Common myeloid progenitor, CD34-positive (primary cell): Measurements from ENCODE around the gene ABCA2.

Experiments used
- CTCF ChIA-PET: fragments of 350-600 bp; sonication (Branson Sonifier 250); formaldehyde crosslinking; loops from one replicate; lab custom pipeline; 2021; ENCODE audit warnings: antibody characterized with exemption; lab: Charles Lee
- POLR2A ChIA-PET: fragments of 350-600 bp; sonication (Branson Sonifier 250); formaldehyde crosslinking; loops from one replicate; lab custom pipeline; 2021; ENCODE audit warnings: antibody characterized with exemption; lab: Charles Lee
- DNase-seq, 3 donors: peaks; one replicate each; pipeline versions ENCODE4 v3.0.0 to v3.0.0-alpha.2; 2013
- H3K27ac ChIP-seq, 2 experiments: 1 replicate in 1 of 2; 2 replicates in 1 of 2; pipeline ENCODE4 v1.7.0; 2013; ENCODE audit warnings: inconsistent platforms in 2 of 2, low read length in 2 of 2, mild to moderate bottlenecking in 2 of 2, low read depth in 1 of 2, moderate library complexity in 1 of 2; ENCODE audit not compliant: severe bottlenecking in 2 of 2, insufficient read depth in 1 of 2, poor library complexity in 1 of 2
- H3K27me3 ChIP-seq, 5 experiments: replicated peaks in 2 of 5; 1 replicate in 3 of 5; 2 replicates in 2 of 5; pipeline versions ENCODE4 v1.6.1 to v1.7.0; 2013; ENCODE audit warnings: low read length in 4 of 5, mild to moderate bottlenecking in 2 of 5, moderate library complexity in 2 of 5, inconsistent platforms in 1 of 5; ENCODE audit not compliant: insufficient read depth in 5 of 5, control insufficient read depth in 4 of 5
- H3K36me3 ChIP-seq, 4 experiments: 1 replicate in 2 of 4; 2 replicates in 2 of 4; pipeline versions ENCODE4 v1.6.1 to v1.7.0; 2013; ENCODE audit warnings: low read length in 3 of 4, control low read depth in 1 of 4, mild to moderate bottlenecking in 1 of 4; ENCODE audit not compliant: control insufficient read depth in 4 of 4, insufficient read depth in 4 of 4
- H3K4me1 ChIP-seq, 4 experiments: 1 replicate in 3 of 4; 2 replicates in 1 of 4; pipeline versions ENCODE4 v1.6.1 to v1.7.1; 2013; ENCODE audit warnings: low read length in 3 of 4, mild to moderate bottlenecking in 3 of 4, control low read depth in 1 of 4, inconsistent platforms in 1 of 4, moderate library complexity in 1 of 4; ENCODE audit not compliant: control insufficient read depth in 4 of 4, insufficient read depth in 4 of 4; ENCODE audit errors: control extremely low read depth in 1 of 4
- H3K4me3 ChIP-seq, 7 experiments: 1 replicate in 4 of 7; 2 replicates in 3 of 7; pipeline versions ENCODE4 v1.5.1 to v1.7.0; 2013; ENCODE audit warnings: mild to moderate bottlenecking in 7 of 7, low read length in 6 of 7, moderate library complexity in 6 of 7, inconsistent platforms in 2 of 7, low read depth in 2 of 7, control low read depth in 1 of 7; ENCODE audit not compliant: insufficient read depth in 4 of 7, control insufficient read depth in 1 of 7; ENCODE audit errors: extremely low read depth in 1 of 7
- H3K9me3 ChIP-seq, 5 experiments: 1 replicate in 4 of 5; 2 replicates in 1 of 5; pipeline versions ENCODE4 v1.6.1 to v1.7.1; 2013; ENCODE audit warnings: low read length in 4 of 5, mild to moderate bottlenecking in 2 of 5, inconsistent platforms in 1 of 5, low read depth in 1 of 5, moderate library complexity in 1 of 5; ENCODE audit not compliant: control insufficient read depth in 4 of 5, insufficient read depth in 2 of 5; ENCODE audit errors: control extremely low read depth in 1 of 5
- WGBS: methylation state at CpG from one replicate; pipeline ENCODE4 v1.1.5; 2013; ENCODE audit not compliant: insufficient coverage; 5-methylcytosine and 5-hydroxymethylcytosine counted together

The ABCA2 gene

DNA sequence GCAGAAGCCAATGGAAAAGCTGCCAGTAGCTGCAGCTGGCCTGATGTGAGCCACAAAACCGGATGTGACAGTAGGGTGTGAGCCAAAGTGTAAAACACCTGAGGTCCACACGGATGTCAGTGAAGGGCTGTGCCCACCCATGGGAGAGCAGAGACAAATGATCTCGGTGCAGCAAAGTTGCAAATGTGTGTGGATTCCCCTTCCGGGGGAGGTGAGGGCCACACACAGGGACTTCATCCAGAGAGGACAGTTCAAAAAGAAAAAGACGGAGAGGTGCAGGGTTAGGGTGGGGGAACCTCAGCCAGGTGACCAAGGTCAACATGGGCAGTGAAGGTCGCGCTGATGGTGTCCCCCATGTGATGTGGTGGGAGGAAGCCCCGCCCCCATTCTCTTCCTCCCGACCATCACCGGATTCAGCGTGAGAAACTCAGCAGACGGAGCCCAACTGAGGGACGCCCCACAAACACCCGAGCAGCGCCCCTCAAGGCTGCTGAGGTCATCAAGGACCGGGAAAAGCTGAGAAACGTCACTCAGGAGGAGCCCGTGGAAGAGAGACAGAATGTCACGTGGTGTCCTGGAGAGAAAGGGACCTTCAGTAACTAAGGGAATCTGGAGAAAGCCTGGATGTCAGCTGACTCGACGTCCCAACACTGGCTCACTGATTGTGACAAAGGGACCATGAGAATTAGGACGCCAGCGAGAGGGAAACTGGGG, 62.1 kb downstream of the ABCA2 start:
- Histone ChIP-seq H3K27me3 (peaks cover 0 to 2% (median 0%) of the 10 kb centered on the region in 5 experiments), H3K27ac (no peak overlapping the region), H3K36me3 (no peaks in the 10 kb centered on the region), H3K9me3 (no peaks in the 10 kb centered on the region), H3K4me1 (peaks cover 0 to 8% (median 7%) of the 10 kb centered on the region in 4 experiments), H3K4me3 (peak overlapping the region in 2 of 7 experiments; percentile 30 to 48)
- ChIA-PET CTCF (interaction anchor here (1.4 to 3.4 kb wide), 2 partner anchors 10 to 60 kb away, joined by 4 to 10 read pairs; no protein-coding TSS in a partner anchor), POLR2A (no interaction called here)
- 32% methylated on average over 20 of the region's 23 CpGs for WGBS
- DNase-seq: peak in 1 of 3 donors; percentile 23

DNA sequence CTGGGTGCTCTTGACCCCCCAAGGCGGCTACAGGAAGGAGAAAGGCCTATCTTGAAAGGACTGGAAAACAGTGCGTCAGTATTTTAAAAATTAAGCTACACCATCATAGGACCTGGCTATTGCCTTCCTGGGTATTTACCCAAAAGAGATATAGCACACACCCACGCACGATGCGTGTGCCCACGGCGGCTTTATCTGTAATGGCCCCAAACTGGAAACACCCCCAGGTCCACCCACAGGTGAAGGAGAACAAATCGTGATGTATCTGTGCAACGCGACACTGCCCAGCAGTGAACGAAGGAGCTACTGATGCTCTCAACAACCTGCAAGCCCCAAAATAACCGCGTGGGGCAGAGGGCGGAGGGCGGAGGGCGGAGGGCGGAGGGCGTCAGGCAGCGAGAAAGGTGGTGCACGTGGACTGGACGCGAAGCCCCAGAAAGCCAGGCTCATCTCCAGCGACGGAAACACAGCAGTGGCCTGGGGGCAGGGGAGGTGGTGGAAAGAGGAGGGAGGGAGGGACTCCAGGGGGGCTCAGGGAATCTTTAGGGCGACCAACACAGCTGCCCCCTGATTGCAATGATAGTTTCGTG, 63.1 kb downstream of the ABCA2 start:
- Histone ChIP-seq H3K9me3 (no peaks in the 10 kb centered on the region), H3K27ac (no peak overlapping the region), H3K36me3 (no peaks in the 10 kb centered on the region), H3K27me3 (peaks cover 0 to 2% (median 0%) of the 10 kb centered on the region in 5 experiments), H3K4me3 (no peak overlapping the region), H3K4me1 (peaks cover 0 to 6% (median 5%) of the 10 kb centered on the region in 4 experiments)
- WGBS: 91% methylated on average over 25 of the region's 26 CpGs
- no peak for DNase-seq
- ChIA-PET CTCF (interaction anchor here (0.6 to 3.4 kb wide), 3 partner anchors 11 to 142 kb away, joined by 3 to 10 read pairs (median 4); no protein-coding TSS in a partner anchor), POLR2A (no interaction called here)

DNA sequence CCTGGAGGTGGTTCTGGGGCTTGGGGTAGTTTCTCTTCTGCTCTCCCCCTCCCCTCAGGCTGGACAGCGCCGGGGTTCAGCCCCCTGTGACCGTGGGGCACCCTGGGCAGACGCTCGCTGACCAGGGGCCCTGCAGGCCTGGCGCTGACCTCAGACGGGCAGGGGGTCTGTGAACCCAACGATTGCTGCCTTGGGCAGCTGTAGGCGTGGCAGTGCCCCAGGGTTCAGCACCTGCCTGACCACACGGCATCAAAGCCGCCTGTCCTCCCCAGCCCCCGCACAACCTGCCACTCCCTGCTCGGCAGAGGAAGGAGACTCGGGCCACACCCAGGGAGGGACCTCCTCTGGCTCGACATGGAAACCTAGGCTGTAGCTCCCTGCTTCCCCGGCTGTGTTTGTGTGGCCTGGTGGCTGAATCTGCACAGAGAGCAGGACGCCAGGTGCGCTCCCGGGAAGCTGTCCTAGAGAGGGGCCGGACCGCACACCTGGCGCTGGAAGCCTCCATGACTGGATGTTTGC, 63.8 kb downstream of the ABCA2 start:
- ChIA-PET CTCF (interaction anchor here (0.6 to 3.4 kb wide), 2 partner anchors 11 to 142 kb away, joined by 3 to 10 read pairs; no protein-coding TSS in a partner anchor), POLR2A (no interaction called here)
- Histone ChIP-seq H3K27ac (no peak overlapping the region), H3K27me3 (peaks cover 0 to 2% (median 0%) of the 10 kb centered on the region in 5 experiments), H3K4me1 (peaks cover 0 to 6% (median 5%) of the 10 kb centered on the region in 4 experiments), H3K4me3 (no peak overlapping the region), H3K9me3 (no peaks in the 10 kb centered on the region), H3K36me3 (no peaks in the 10 kb centered on the region)
- 85% methylated on average over 20 of the region's 22 CpGs for WGBS
- DNase-seq: no peak

DNA sequence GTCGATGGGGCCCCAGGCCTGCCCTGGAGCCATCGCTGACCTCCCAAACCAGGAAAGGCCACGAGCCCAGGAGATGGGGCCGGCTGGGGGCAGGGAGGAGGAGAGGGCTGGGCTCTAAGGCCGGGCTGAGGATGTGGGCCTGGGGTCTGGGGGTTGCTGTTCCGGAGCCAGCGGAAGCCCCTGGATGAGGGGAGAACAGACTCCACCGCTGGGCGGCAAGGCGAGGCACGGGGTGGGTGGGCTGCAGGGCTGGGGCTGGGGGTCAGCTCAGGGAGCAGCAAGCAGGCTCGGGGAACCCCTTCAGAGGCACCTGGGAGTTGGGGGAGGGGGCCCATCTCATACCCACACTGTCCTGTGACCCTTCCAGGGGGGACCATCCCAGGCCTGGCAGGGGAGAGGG, 64.3 kb downstream of the ABCA2 start:
- WGBS: 71% methylated on average over 1 of the region's 12 CpGs
- H3K9me3 ChIP-seq: no peaks in the 10 kb centered on the region
- no peak overlapping the region for H3K27ac ChIP-seq
- POLR2A ChIA-PET: no interaction called here
- no peaks in the 10 kb centered on the region for H3K36me3 ChIP-seq
- CTCF ChIA-PET: no interaction called here
- H3K4me3 ChIP-seq: no peak overlapping the region
- peaks cover 0 to 6% (median 5%) of the 10 kb centered on the region in 4 experiments for H3K4me1 ChIP-seq
- peaks cover 0 to 2% (median 0%) of the 10 kb centered on the region in 5 experiments for H3K27me3 ChIP-seq
- no peak for DNase-seq

DNA sequence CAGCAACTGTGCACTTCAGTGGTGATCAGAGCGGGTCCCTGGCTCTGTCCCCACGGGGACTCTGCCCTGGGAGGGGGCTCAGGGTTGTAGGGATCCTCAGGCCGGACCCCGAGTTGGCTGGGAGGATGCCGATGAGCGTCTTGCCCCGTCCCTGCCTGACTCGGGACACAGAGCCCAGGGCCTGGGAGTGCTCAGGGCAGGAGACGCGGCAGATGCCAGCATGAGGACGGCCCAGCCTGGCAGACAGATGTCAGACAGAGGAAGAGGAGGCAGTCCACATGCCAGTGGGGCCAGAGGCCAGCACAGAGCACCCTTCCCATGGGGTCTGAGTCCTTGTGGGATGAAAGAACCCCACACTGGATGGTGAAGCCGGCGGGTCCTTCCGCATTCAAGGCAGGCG, 64.7 kb downstream of the ABCA2 start:
- Histone ChIP-seq H3K27me3 (peaks cover 0 to 2% (median 0%) of the 10 kb centered on the region in 5 experiments), H3K36me3 (no peaks in the 10 kb centered on the region), H3K4me3 (no peak overlapping the region), H3K4me1 (peaks cover 0 to 6% (median 5%) of the 10 kb centered on the region in 4 experiments), H3K9me3 (no peaks in the 10 kb centered on the region), H3K27ac (no peak overlapping the region)
- whole genome bisulfite sequencing: 96% methylated on average over 14 of the region's 15 CpGs
- CTCF ChIA-PET: interaction anchor here (1.7 kb wide), 1 partner anchor 12 kb away, joined by 3 read pairs; no protein-coding TSS in a partner anchor
- POLR2A ChIA-PET: no interaction called here
- no peak for DNase-seq

DNA sequence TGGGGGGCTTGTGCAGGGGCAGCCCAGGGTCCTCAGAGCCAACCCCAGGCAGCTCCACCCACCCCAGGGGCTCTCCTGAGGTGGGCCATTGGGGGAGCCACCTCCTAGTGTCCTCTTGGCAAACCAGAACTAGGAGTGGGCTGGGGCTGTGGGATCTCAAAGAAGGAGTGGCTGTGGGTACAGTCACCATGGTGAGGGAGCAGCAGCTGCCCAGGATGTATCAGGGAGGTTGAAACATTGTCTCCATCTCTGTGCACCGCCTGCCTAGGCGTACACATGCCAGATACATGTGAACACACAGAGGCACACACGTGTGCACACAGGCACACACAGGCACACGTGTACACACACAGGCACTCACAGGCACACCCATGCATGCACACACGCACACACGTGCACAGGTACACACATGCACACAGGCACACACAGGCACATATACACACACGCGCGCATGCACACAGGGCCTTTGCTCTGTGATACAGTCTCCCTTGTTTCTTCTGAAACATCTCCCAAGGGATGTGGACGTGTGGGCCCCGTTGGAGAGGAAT, 65.3 kb downstream of the ABCA2 start:
- ChIA-PET CTCF (interaction anchor here (1.7 kb wide), 1 partner anchor 12 kb away, joined by 3 read pairs; no protein-coding TSS in a partner anchor), POLR2A (no interaction called here)
- 97% methylated on average over 11 of the region's 11 CpGs for WGBS
- Histone ChIP-seq H3K4me1 (peaks cover 0 to 6% (median 5%) of the 10 kb centered on the region in 4 experiments), H3K27me3 (peaks cover 0 to 2% (median 0%) of the 10 kb centered on the region in 5 experiments), H3K4me3 (no peak overlapping the region), H3K36me3 (no peaks in the 10 kb centered on the region), H3K27ac (no peak overlapping the region), H3K9me3 (no peaks in the 10 kb centered on the region)
- DNase-seq: no peak
